ENCODE measurements around the gene TLCD4.

GRCh38 chr1:95126846-95127245 lies 9.7 kb downstream of the TLCD4 start:
- no peak for TF ChIP-seq POLR2A (IDR thresholded peaks at IDR 0.05)
- no peak for TF ChIP-seq EP300 (IDR thresholded peaks at IDR 0.05)

All from ovary (tissue), 1 donor.